Measurements from ENCODE around the gene PRSS27.
A peak's percentile ranks its signal among the peaks of the same experiment; 100 is the strongest.
"Not testable (repeated sequence)": the region's sequence is repeated elsewhere in the genome, so short reads cannot be mapped to it uniquely, and the experiment has no call there.

The PRSS27 gene

GRCh38 chr16:2676937-2677336 lies 43.1 kb downstream of the PRSS27 start:
- not testable (repeated sequence) for H3K23ac ChIP-seq (ENCODE audit: low read length); H3K27ac ChIP-seq (ENCODE audit: low read depth, low read length); H3K9me3 ChIP-seq (ENCODE audit: insufficient read depth, low read depth, low read length); H2AK5ac ChIP-seq (ENCODE audit: low read length); H3K18ac ChIP-seq (ENCODE audit: low read length); H3K4me2 ChIP-seq (ENCODE audit: low read length); H3K4ac ChIP-seq (ENCODE audit: low read depth, low read length); H3K14ac ChIP-seq (ENCODE audit: low read length); H4K91ac ChIP-seq (ENCODE audit: low read depth, low read length); DNase-seq; H3K79me2 ChIP-seq (ENCODE audit: control insufficient read depth, insufficient read depth, low read length, poor library complexity); H3K9ac ChIP-seq (ENCODE audit: low read length); H3K4me3 ChIP-seq (ENCODE audit: low read depth, low read length); H2BK120ac ChIP-seq (ENCODE audit: insufficient read depth, low read length, poor library complexity); H4K12ac ChIP-seq (ENCODE audit: low read depth, low read length); H3K27me3 ChIP-seq (ENCODE audit: insufficient read depth, low read length); H3K4me1 ChIP-seq (ENCODE audit: control insufficient read depth in 1 of 2, insufficient read depth in 2 of 2, low read length in 2 of 2); H2BK12ac ChIP-seq (ENCODE audit: low read length); H2AFZ ChIP-seq (ENCODE audit: insufficient read depth, low read length, poor library complexity); H3K36me3 ChIP-seq (ENCODE audit: control insufficient read depth in 1 of 2, insufficient read depth in 2 of 2, low read length in 2 of 2); H3K79me1 ChIP-seq (ENCODE audit: low read length); H4K8ac ChIP-seq (ENCODE audit: low read depth, low read length); H2BK5ac ChIP-seq (ENCODE audit: low read depth, low read length, poor library complexity)
- no CpG with 5 or more reads among the region's 3 CpGs for WGBS (ENCODE audit: extremely low coverage, insufficient coverage, insufficient read length)

- H2BK5ac ChIP-seq (ENCODE audit: low read depth, low read length, poor library complexity) = no peak overlapping the region
- H3K27ac ChIP-seq (ENCODE audit: low read depth, low read length) = no peak overlapping the region
- no CpG with 5 or more reads among the region's 16 CpGs for WGBS (ENCODE audit: extremely low coverage, insufficient coverage, insufficient read length)
- H2BK120ac ChIP-seq (ENCODE audit: insufficient read depth, low read length, poor library complexity) = no peak overlapping the region
- no peak for DNase-seq
- no peak overlapping the region for H3K4ac ChIP-seq (ENCODE audit: low read depth, low read length)
- no peak overlapping the region for H2BK12ac ChIP-seq (ENCODE audit: low read length)
- no peak overlapping the region for H3K9ac ChIP-seq (ENCODE audit: low read length)
- H2AK5ac ChIP-seq (ENCODE audit: low read length) = no peak overlapping the region
- H3K14ac ChIP-seq (ENCODE audit: low read length) = no peak overlapping the region
- H3K23ac ChIP-seq (ENCODE audit: low read length) = no peak overlapping the region
- no peaks in the 10 kb centered on the region for H3K27me3 ChIP-seq (ENCODE audit: insufficient read depth, low read length)
- no peak overlapping the region for H4K12ac ChIP-seq (ENCODE audit: low read depth, low read length)
- H4K91ac ChIP-seq (ENCODE audit: low read depth, low read length) = no peak overlapping the region
- H3K9me3 ChIP-seq (ENCODE audit: insufficient read depth, low read depth, low read length) = no peaks in the 10 kb centered on the region
- H4K8ac ChIP-seq (ENCODE audit: low read depth, low read length) = no peak overlapping the region
- H2AFZ ChIP-seq (ENCODE audit: insufficient read depth, low read length, poor library complexity) = no peak overlapping the region
- H3K4me3 ChIP-seq (ENCODE audit: low read depth, low read length) = no peak overlapping the region
- H3K79me1 ChIP-seq (ENCODE audit: low read length) = peaks cover 4% of the 10 kb centered on the region
- peaks cover 0 to 2% of the 10 kb centered on the region in 2 experiments for H3K4me1 ChIP-seq (ENCODE audit: control insufficient read depth in 1 of 2, insufficient read depth in 2 of 2, low read length in 2 of 2)
- no peaks in the 10 kb centered on the region for H3K36me3 ChIP-seq (ENCODE audit: control insufficient read depth in 1 of 2, insufficient read depth in 2 of 2, low read length in 2 of 2)
- H3K4me2 ChIP-seq (ENCODE audit: low read length) = no peak overlapping the region
- no peak overlapping the region for H3K18ac ChIP-seq (ENCODE audit: low read length)
- no peaks in the 10 kb centered on the region for H3K79me2 ChIP-seq (ENCODE audit: control insufficient read depth, insufficient read depth, low read length, poor library complexity)
These were observed 44.3 kb downstream of the PRSS27 start for GRCh38 chr16:2675714-2676113.

- no peak overlapping the region for H3K4ac ChIP-seq (ENCODE audit: low read depth, low read length)
- no peak overlapping the region for H3K9ac ChIP-seq (ENCODE audit: low read length)
- peaks cover 4% of the 10 kb centered on the region for H3K79me1 ChIP-seq (ENCODE audit: low read length)
- no peak overlapping the region for H4K8ac ChIP-seq (ENCODE audit: low read depth, low read length)
- H2BK120ac ChIP-seq (ENCODE audit: insufficient read depth, low read length, poor library complexity) = no peak overlapping the region
- H3K36me3 ChIP-seq (ENCODE audit: control insufficient read depth in 1 of 2, insufficient read depth in 2 of 2, low read length in 2 of 2) = no peaks in the 10 kb centered on the region
- H2BK12ac ChIP-seq (ENCODE audit: low read length) = peak overlapping the region; percentile 2
- H4K91ac ChIP-seq (ENCODE audit: low read depth, low read length) = no peak overlapping the region
- no peak overlapping the region for H3K4me3 ChIP-seq (ENCODE audit: low read depth, low read length)
- H3K27me3 ChIP-seq (ENCODE audit: insufficient read depth, low read length) = no peaks in the 10 kb centered on the region
- H3K9me3 ChIP-seq (ENCODE audit: insufficient read depth, low read depth, low read length) = no peaks in the 10 kb centered on the region
- no peak overlapping the region for H3K18ac ChIP-seq (ENCODE audit: low read length)
- H3K14ac ChIP-seq (ENCODE audit: low read length) = no peak overlapping the region
- no peak overlapping the region for H2AFZ ChIP-seq (ENCODE audit: insufficient read depth, low read length, poor library complexity)
- no peak overlapping the region for H4K12ac ChIP-seq (ENCODE audit: low read depth, low read length)
- H3K4me2 ChIP-seq (ENCODE audit: low read length) = no peak overlapping the region
- DNase-seq = no peak
- H2AK5ac ChIP-seq (ENCODE audit: low read length) = no peak overlapping the region
- WGBS (ENCODE audit: extremely low coverage, insufficient coverage, insufficient read length) = no CpG with 5 or more reads among the region's 7 CpGs
- peaks cover 0 to 2% of the 10 kb centered on the region in 2 experiments for H3K4me1 ChIP-seq (ENCODE audit: control insufficient read depth in 1 of 2, insufficient read depth in 2 of 2, low read length in 2 of 2)
- no peak overlapping the region for H3K27ac ChIP-seq (ENCODE audit: low read depth, low read length)
- no peak overlapping the region for H2BK5ac ChIP-seq (ENCODE audit: low read depth, low read length, poor library complexity)
- H3K79me2 ChIP-seq (ENCODE audit: control insufficient read depth, insufficient read depth, low read length, poor library complexity) = no peaks in the 10 kb centered on the region
- peak overlapping the region; percentile 63 for H3K23ac ChIP-seq (ENCODE audit: low read length)
These were observed 45.0 kb downstream of the PRSS27 start for GRCh38 chr16:2675021-2675420.

DNA sequence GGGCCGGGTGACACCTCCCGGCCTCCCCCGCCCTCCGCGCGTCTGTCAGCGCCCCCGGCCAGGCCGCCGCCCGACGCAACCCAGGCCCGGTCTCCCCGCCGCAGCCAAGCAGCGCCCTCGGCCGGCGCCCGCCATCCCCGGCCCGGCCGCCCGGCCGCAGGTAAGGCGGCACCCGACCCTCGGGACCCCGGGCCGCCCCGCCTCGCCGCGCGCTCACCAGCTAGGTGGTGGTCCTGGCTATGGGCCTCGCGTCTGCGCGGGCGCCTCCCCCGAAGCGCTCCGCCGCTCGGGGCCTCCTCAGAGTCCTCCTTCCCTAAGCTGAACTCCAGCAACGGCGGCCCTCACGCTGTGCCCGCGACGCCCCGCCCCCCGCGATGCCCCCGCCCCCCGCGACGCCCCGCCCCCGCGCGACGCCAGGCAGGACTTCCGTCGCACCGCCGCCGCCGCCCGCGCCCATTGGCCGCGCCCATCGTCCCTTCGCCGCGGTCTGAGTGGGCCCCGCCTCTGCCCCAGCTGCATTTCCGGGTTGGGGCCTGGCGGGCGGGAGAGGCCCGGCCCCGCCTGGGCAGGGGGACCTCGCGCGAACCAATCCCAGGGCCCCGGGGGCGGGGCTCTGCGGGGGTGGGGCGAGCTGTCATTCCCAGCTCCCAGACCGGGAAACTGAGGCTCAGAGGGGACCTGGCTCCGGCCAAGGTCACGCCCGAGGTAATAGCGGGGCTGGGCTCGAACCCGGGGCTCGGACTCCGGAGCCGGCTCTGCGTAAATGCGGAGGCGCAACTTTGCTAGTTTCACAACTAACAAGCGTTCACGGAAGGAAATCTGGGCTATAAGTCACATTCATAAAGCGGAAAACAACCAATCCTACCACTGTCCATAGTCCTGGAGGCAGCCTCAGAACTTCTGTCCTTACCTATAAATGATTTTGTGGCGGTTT lies 46.7 kb downstream of the PRSS27 start:
- Histone ChIP-seq H2BK12ac (ENCODE audit: low read length) (no peak overlapping the region), H2AK5ac (ENCODE audit: low read length) (no peak overlapping the region), H3K4me3 (ENCODE audit: low read depth, low read length) (peak overlapping the region; percentile 88), H2BK5ac (ENCODE audit: low read depth, low read length, poor library complexity) (no peak overlapping the region), H3K4me2 (ENCODE audit: low read length) (peak overlapping the region; percentile 98), H3K23ac (ENCODE audit: low read length) (no peak overlapping the region), H3K4me1 (ENCODE audit: control insufficient read depth in 1 of 2, insufficient read depth in 2 of 2, low read length in 2 of 2) (peaks cover 0 to 2% of the 10 kb centered on the region in 2 experiments), H2BK120ac (ENCODE audit: insufficient read depth, low read length, poor library complexity) (no peak overlapping the region), H3K79me2 (ENCODE audit: control insufficient read depth, insufficient read depth, low read length, poor library complexity) (no peaks in the 10 kb centered on the region), H3K9me3 (ENCODE audit: insufficient read depth, low read depth, low read length) (no peaks in the 10 kb centered on the region), H3K79me1 (ENCODE audit: low read length) (peaks cover 4% of the 10 kb centered on the region), H3K14ac (ENCODE audit: low read length) (peak overlapping the region; percentile 94), H3K9ac (ENCODE audit: low read length) (peak overlapping the region; percentile 85), H3K18ac (ENCODE audit: low read length) (no peak overlapping the region), H3K27ac (ENCODE audit: low read depth, low read length) (peak overlapping the region; percentile 93), H4K8ac (ENCODE audit: low read depth, low read length) (peak overlapping the region; percentile 86), H2AFZ (ENCODE audit: insufficient read depth, low read length, poor library complexity) (peak overlapping the region; percentile 88), H4K12ac (ENCODE audit: low read depth, low read length) (peak overlapping the region; percentile 83), H3K4ac (ENCODE audit: low read depth, low read length) (peak overlapping the region; percentile 48), H3K27me3 (ENCODE audit: insufficient read depth, low read length) (no peaks in the 10 kb centered on the region), H3K36me3 (ENCODE audit: control insufficient read depth in 1 of 2, insufficient read depth in 2 of 2, low read length in 2 of 2) (no peaks in the 10 kb centered on the region), H4K91ac (ENCODE audit: low read depth, low read length) (peak overlapping the region; percentile 85)
- peak; percentile 96 for DNase-seq
- WGBS (ENCODE audit: extremely low coverage, insufficient coverage, insufficient read length) = no CpG with 5 or more reads among the region's 107 CpGs

Measured in trophoblast cell (in vitro differentiated cells and primary cell).